Activated CD8-positive, alpha-beta memory T cell treated with anti-CD3 and anti-CD28 coated beads for 1 hour (primary cell): Measurements from ENCODE around the gene TDRD3.

Experiments
- DNase-seq, 2 donors: peaks; one replicate each; pipeline ENCODE4 v3.0.0-alpha.2; 2020; ENCODE audit warnings: low read depth in 1 of 2; ENCODE audit errors: extremely low read depth in 1 of 2

The TDRD3 gene

GRCh38 chr13:60572003-60572798 lies 175.2 kb downstream of the TDRD3 start:
- DNase-seq, result no peak

- no peak for DNase-seq
Measured at GRCh38 chr13:60572855-60573254, 175.8 kb downstream of the TDRD3 start.

GRCh38 chr13:60574735-60575134 lies 177.7 kb downstream of the TDRD3 start:
- DNase-seq, result no peak

- DNase-seq, result no peak
Measured at GRCh38 chr13:60575142-60575541, 178.1 kb downstream of the TDRD3 start.

- DNase-seq, result no peak
Measured at GRCh38 chr13:60577761-60578160, 180.7 kb downstream of the TDRD3 start.

GRCh38 chr13:60583196-60583888 lies 186.3 kb downstream of the TDRD3 start:
- no peak for DNase-seq

- no peak for DNase-seq
Measured at GRCh38 chr13:60583911-60584753, 187.1 kb downstream of the TDRD3 start.

- DNase-seq, result no peak
Measured at GRCh38 chr13:60584976-60585375, 188.0 kb downstream of the TDRD3 start.

GRCh38 chr13:60590800-60591747 lies 194.1 kb downstream of the TDRD3 start:
- DNase-seq, result no peak

GRCh38 chr13:60603049-60603448 lies 206.0 kb downstream of the TDRD3 start:
- no peak for DNase-seq

- no peak for DNase-seq
Measured at GRCh38 chr13:60604058-60604457, 207.0 kb downstream of the TDRD3 start.

- no peak for DNase-seq
Measured at GRCh38 chr13:60608954-60609353, 211.9 kb downstream of the TDRD3 start.

- no peak for DNase-seq
Measured at GRCh38 chr13:60611523-60611922, 214.5 kb downstream of the TDRD3 start.

- no peak for DNase-seq
Measured at GRCh38 chr13:60612593-60612992, 215.6 kb downstream of the TDRD3 start.

- no peak for DNase-seq
Measured at GRCh38 chr13:60613080-60613479, 216.1 kb downstream of the TDRD3 start.

- no peak for DNase-seq
Measured at GRCh38 chr13:60617991-60618733, 221.1 kb downstream of the TDRD3 start.

- DNase-seq, result no peak
Measured at GRCh38 chr13:60619461-60619860, 222.4 kb downstream of the TDRD3 start.

- no peak for DNase-seq
Measured at GRCh38 chr13:60620611-60621395, 223.8 kb downstream of the TDRD3 start.

GRCh38 chr13:60623151-60623550 lies 226.1 kb downstream of the TDRD3 start:
- no peak for DNase-seq
